Keratinocyte (primary cell): ENCODE results near the gene IGFL4. TPM values are rescaled to one million over a fixed set of nuclear protein-coding genes. Genes with fewer than 3 reads are reported as not detected.

Experiments
- DNase-seq: peaks from one replicate; pipeline ENCODE4 v3.0.0-alpha.2; 2011; ENCODE audit warnings: low read depth, missing footprints, low spot score
- FAIRE-seq: peaks from 2 replicates; lab custom pipeline; 2011; peaks lifted over from hg19 to GRCh38; lab: Jason Lieb, UNC
- H2AFZ ChIP-seq: 2 replicates; pipeline ENCODE4 v1.6.0; 2012; ENCODE audit warnings: low read length, control low read depth, inconsistent platforms; ENCODE audit not compliant: control insufficient read depth
- H3K27ac ChIP-seq: 2 replicates; pipeline ENCODE4 v1.5.1; 2011; ENCODE audit warnings: low read length; ENCODE audit not compliant: control insufficient read depth, insufficient read depth
- H3K27me3 ChIP-seq: 3 replicates; pipeline ENCODE4 v1.6.0; 2011; ENCODE audit warnings: low read length; ENCODE audit not compliant: control insufficient read depth, insufficient read depth; ENCODE audit errors: extremely low read depth
- H3K36me3 ChIP-seq, 2 experiments: 2 replicates in 1 of 2; 3 replicates in 1 of 2; pipeline ENCODE4 v1.5.1; 2011; ENCODE audit warnings: low read length in 2 of 2, mild to moderate bottlenecking in 1 of 2; ENCODE audit not compliant: control insufficient read depth in 2 of 2, insufficient read depth in 2 of 2; ENCODE audit errors: extremely low read depth in 1 of 2
- H3K4me1 ChIP-seq: 3 replicates; pipeline ENCODE4 v1.5.1; 2011; ENCODE audit warnings: low read length; ENCODE audit not compliant: control insufficient read depth, insufficient read depth; ENCODE audit errors: extremely low read depth
- H3K4me2 ChIP-seq: 3 replicates; pipeline ENCODE4 v1.6.0; 2011; ENCODE audit warnings: low read depth, low read length; ENCODE audit not compliant: control insufficient read depth, insufficient read depth; ENCODE audit errors: extremely low read depth
- H3K4me3 ChIP-seq, 3 experiments: fragments of 200-600 bp in 1 of 3; sonication (generic) in 1 of 3; 2 replicates in 2 of 3; 3 replicates in 1 of 3; pipeline ENCODE4 v1.5.1; 2011 to 2016; ENCODE audit warnings: low read length in 3 of 3, mild to moderate bottlenecking in 3 of 3, control low read depth in 2 of 3, inconsistent platforms in 1 of 3, low read depth in 1 of 3, mixed read lengths in 1 of 3, mixed run types in 1 of 3, moderate library complexity in 1 of 3; ENCODE audit not compliant: control insufficient read depth in 2 of 3, insufficient read depth in 2 of 3; ENCODE audit errors: extremely low read depth in 1 of 3
- H3K79me2 ChIP-seq: 2 replicates; pipeline ENCODE4 v1.6.0; 2012; ENCODE audit warnings: low read length; ENCODE audit not compliant: control insufficient read depth, insufficient read depth
- H3K9ac ChIP-seq: 3 replicates; pipeline ENCODE4 v1.6.0; 2011; ENCODE audit warnings: low read length; ENCODE audit not compliant: control insufficient read depth, insufficient read depth; ENCODE audit errors: extremely low read depth
- H3K9me1 ChIP-seq: 3 replicates; pipeline ENCODE4 v1.6.0; 2011; ENCODE audit warnings: low read length; ENCODE audit not compliant: control insufficient read depth, insufficient read depth; ENCODE audit errors: extremely low read depth
- H3K9me3 ChIP-seq: 2 replicates; pipeline ENCODE4 v1.5.1; 2012; ENCODE audit warnings: low read depth, low read length; ENCODE audit not compliant: control insufficient read depth
- H4K20me1 ChIP-seq: 3 replicates; pipeline ENCODE4 v1.6.0; 2011; ENCODE audit warnings: low read length; ENCODE audit not compliant: control insufficient read depth, insufficient read depth; ENCODE audit errors: extremely low read depth
- CTCF ChIP-seq, 3 experiments: IDR thresholded peaks in 1 of 3; conservative IDR thresholded peaks in 1 of 3; optimal IDR thresholded peaks in 1 of 3; 2 replicates in 2 of 3; 3 replicates in 1 of 3; pipeline versions ENCODE3 to v1.5.1; 2011; ENCODE audit warnings: low read length in 3 of 3, mild to moderate bottlenecking in 3 of 3, moderate library complexity in 2 of 3, control low read depth in 1 of 3, inconsistent platforms in 1 of 3; ENCODE audit not compliant: insufficient read depth in 2 of 3; ENCODE audit errors: extremely low read depth in 1 of 3
- EZH2 ChIP-seq: IDR thresholded peaks from one replicate; pipeline ENCODE4 v1.6.1; 2012; ENCODE audit warnings: inconsistent platforms, mild to moderate bottlenecking, low read length, moderate library complexity
- dilution Hi-C: fragments of 300-500 bp; cut with MboI; formaldehyde crosslinking; loops from one replicate; pipeline ENCODE4 v1.7.0; 2020; ENCODE audit warnings: low sequenced_read_pairs; ENCODE audit not compliant: extremely low pct_ligation_motif_present
- polyA plus RNA-seq, 5 experiments: library from polyadenylated mRNA; depleted of rRNA in 3 of 5; stranded (reverse) in 3 of 5; stranded (forward) in 1 of 5; unstranded in 1 of 5; fragments of >200 nt; gene quantifications; 1 replicate in 1 of 5; 2 replicates in 3 of 5; 3 replicates in 1 of 5; pipeline versions ENCODE4 v1.2.1 to v1.2.3, GENCODE V29; 2011 to 2012; ENCODE audit warnings: missing spikeins in 2 of 5, low read depth in 1 of 5, low replicate concordance in 1 of 5

The IGFL4 gene
- polyA plus RNA-seq, 1 donor (not counting 4 experiments of a cell fraction or from before 2014, with no cell fraction given) = not detected

GRCh38 chr19:46030812-46031550 is 9.8 kb downstream of the IGFL4 start:
- no peaks in the 10 kb centered on the region for H3K4me1 ChIP-seq
- no peak overlapping the region for H3K4me3 ChIP-seq
- H2AFZ ChIP-seq = no peak overlapping the region
- H3K4me2 ChIP-seq = no peak overlapping the region
- H3K27ac ChIP-seq = no peak overlapping the region
- H3K36me3 ChIP-seq = peaks cover 0 to 3% of the 10 kb centered on the region in 2 experiments
- TF ChIP-seq EZH2 = no peak
- no peak for TF ChIP-seq CTCF (optimal IDR thresholded peaks at IDR 0.05 in 1 of 3, IDR thresholded peaks at IDR 0.05 in 1 of 3, conservative IDR thresholded peaks at IDR 0.05 in 1 of 3; ENCODE audit: extremely low read depth in 1 of 3, insufficient read depth in 2 of 3, low read length in 3 of 3)
- no peak for FAIRE-seq
- dilution Hi-C loops = no loop called here
- DNase-seq = no peak
- peaks cover 3% of the 10 kb centered on the region for H3K9me3 ChIP-seq
- H3K9me1 ChIP-seq = no peaks in the 10 kb centered on the region
- peaks cover 24% of the 10 kb centered on the region for H3K27me3 ChIP-seq
- H3K9ac ChIP-seq = no peak overlapping the region
- H4K20me1 ChIP-seq = peaks cover 3% of the 10 kb centered on the region
- H3K79me2 ChIP-seq = no peaks in the 10 kb centered on the region

- Histone ChIP-seq H3K79me2 (no peaks in the 10 kb centered on the region), H4K20me1 (peaks cover 3% of the 10 kb centered on the region), H3K4me1 (peaks cover 13% of the 10 kb centered on the region), H3K9ac (no peak overlapping the region), H3K9me1 (no peaks in the 10 kb centered on the region), H3K9me3 (no peaks in the 10 kb centered on the region), H2AFZ (no peak overlapping the region), H3K27me3 (peaks cover 13% of the 10 kb centered on the region), H3K4me2 (no peak overlapping the region), H3K27ac (no peak overlapping the region), H3K4me3 (no peak overlapping the region), H3K36me3 (peaks cover 0 to 2% of the 10 kb centered on the region in 2 experiments)
- DNase-seq (no peak), FAIRE-seq (no peak)
- no peak for TF ChIP-seq EZH2
- no peak for TF ChIP-seq CTCF (optimal IDR thresholded peaks at IDR 0.05 in 1 of 3, IDR thresholded peaks at IDR 0.05 in 1 of 3, conservative IDR thresholded peaks at IDR 0.05 in 1 of 3; ENCODE audit: extremely low read depth in 1 of 3, insufficient read depth in 2 of 3, low read length in 3 of 3)
- dilution Hi-C loops = no loop called here
These were observed 15.0 kb downstream of the IGFL4 start for GRCh38 chr19:46025835-46026234.
